Measurements from ENCODE around the gene PPARG. TPM values are rescaled to one million over a fixed set of nuclear protein-coding genes. Genes with fewer than 3 reads are reported as not detected.
A peak's percentile ranks its signal among the peaks of the same experiment; 100 is the strongest.

The PPARG gene
- total RNA-seq, 1 experiment from 2014 or later: 7.8 TPM

- DNase-seq (ENCODE audit: low read depth): peak; percentile 57
Measured at GRCh38 chr3:12343047-12343501, 54.2 kb downstream of the PPARG start.

GRCh38 chr3:12345141-12345561 is 56.3 kb downstream of the PPARG start:
- peak; percentile 60 for DNase-seq (ENCODE audit: low read depth)

- DNase-seq (ENCODE audit: low read depth): no peak
Measured at GRCh38 chr3:12345584-12346494, 57.0 kb downstream of the PPARG start.

- no peak for DNase-seq (ENCODE audit: low read depth)
Measured at GRCh38 chr3:12347301-12347700, 58.4 kb downstream of the PPARG start.

GRCh38 chr3:12349895-12350811 is 61.3 kb downstream of the PPARG start:
- DNase-seq (ENCODE audit: low read depth): peak; percentile 47

GRCh38 chr3:12351145-12351544 is 62.3 kb downstream of the PPARG start:
- DNase-seq (ENCODE audit: low read depth): no peak

GRCh38 chr3:12352253-12352652 is 63.4 kb downstream of the PPARG start:
- no peak for DNase-seq (ENCODE audit: low read depth)

- DNase-seq (ENCODE audit: low read depth): no peak
Measured at GRCh38 chr3:12352755-12353154, 63.9 kb downstream of the PPARG start.

GRCh38 chr3:12353796-12354525 is 65.1 kb downstream of the PPARG start:
- DNase-seq (ENCODE audit: low read depth): no peak

- DNase-seq (ENCODE audit: low read depth): no peak
Measured at GRCh38 chr3:12356175-12356574, 67.3 kb downstream of the PPARG start.

GRCh38 chr3:12356996-12357395 is 68.1 kb downstream of the PPARG start:
- no peak for DNase-seq (ENCODE audit: low read depth)

GRCh38 chr3:12357456-12357855 is 68.6 kb downstream of the PPARG start:
- DNase-seq (ENCODE audit: low read depth): no peak

GRCh38 chr3:12363397-12364195 is 74.7 kb downstream of the PPARG start:
- DNase-seq (ENCODE audit: low read depth): no peak

- peak; percentile 24 for DNase-seq (ENCODE audit: low read depth)
Measured at GRCh38 chr3:12367346-12367745, 78.5 kb downstream of the PPARG start.

GRCh38 chr3:12369029-12369428 is 80.2 kb downstream of the PPARG start:
- no peak for DNase-seq (ENCODE audit: low read depth)

GRCh38 chr3:12369598-12369997 is 80.7 kb downstream of the PPARG start:
- no peak for DNase-seq (ENCODE audit: low read depth)

- peak; percentile 72 for DNase-seq (ENCODE audit: low read depth)
Measured at GRCh38 chr3:12370758-12371157, 81.9 kb downstream of the PPARG start.

- peak; percentile 75 for DNase-seq (ENCODE audit: low read depth)
Measured at GRCh38 chr3:12371525-12372140, 82.8 kb downstream of the PPARG start.

GRCh38 chr3:12372741-12373280 is 83.9 kb downstream of the PPARG start:
- no peak for DNase-seq (ENCODE audit: low read depth)

GRCh38 chr3:12375572-12375971 is 86.7 kb downstream of the PPARG start:
- no peak for DNase-seq (ENCODE audit: low read depth)
